Diencephalon (tissue), 1 donor: ENCODE results near the gene THSD8. TPM values are rescaled to one million over a fixed set of nuclear protein-coding genes. Genes with fewer than 3 reads are reported as not detected.

Experiments
- small RNA-seq: library from RNA; depleted of rRNA; stranded (forward); fragments of <200 nt; gene quantifications from one replicate; pipeline ENCODE3, GENCODE V24; 2014
- total RNA-seq: library from RNA; depleted of rRNA; stranded (reverse); fragments of >200 nt; gene quantifications from one replicate; pipeline ENCODE4 v1.2.3, GENCODE V29; 2014

THSD8 gene
- total RNA-seq = not detected

DNA sequence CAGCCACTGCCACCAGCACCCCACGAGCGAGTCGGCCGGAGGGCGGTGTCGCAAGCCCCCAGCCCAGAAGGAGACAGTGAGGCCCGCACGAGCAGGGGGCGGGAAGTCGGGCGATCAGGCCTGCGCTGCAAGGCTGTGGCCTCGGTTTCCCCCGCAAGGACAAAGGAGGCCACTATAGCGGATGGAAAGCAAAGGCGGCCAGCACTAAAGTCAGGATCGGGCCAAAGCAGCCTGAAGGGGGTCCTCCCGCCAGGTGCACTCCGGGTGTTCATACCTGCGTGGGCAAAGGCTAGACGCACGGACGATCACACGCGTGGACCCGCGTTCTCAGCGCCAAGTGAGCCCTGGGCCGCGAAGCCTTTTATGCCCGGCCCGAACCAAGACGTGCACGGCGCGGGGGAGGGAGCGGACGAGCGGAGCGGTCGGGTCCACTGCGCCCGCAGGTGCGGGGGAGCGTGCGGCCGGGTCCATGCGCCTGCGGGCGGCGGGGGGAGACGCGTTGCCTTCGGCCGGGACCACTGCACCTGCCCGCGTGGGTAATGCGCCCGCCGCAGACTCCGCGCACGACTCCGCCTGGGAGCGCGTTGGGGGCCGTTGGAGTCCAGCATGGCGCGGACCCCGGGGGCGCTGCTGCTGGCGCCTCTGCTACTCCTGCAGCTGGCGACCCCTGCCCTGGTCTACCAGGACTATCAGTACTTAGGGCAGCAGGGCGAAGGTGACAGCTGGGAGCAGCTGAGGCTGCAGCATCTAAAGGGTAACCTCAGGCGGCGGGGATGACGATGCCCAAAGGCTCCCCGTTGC is at the start of gene THSD8, which contains the start of gene PRDX2:
THSD8 (plus strand) TSS at position 604 of the 801 bp plus-strand sequence; CDS start at position 607, 3 bp downstream.
PRDX2 (minus strand) TSS at position 335 of the 801 bp plus-strand sequence. CDS start 539 bp downstream, outside the sequence.

DNA sequence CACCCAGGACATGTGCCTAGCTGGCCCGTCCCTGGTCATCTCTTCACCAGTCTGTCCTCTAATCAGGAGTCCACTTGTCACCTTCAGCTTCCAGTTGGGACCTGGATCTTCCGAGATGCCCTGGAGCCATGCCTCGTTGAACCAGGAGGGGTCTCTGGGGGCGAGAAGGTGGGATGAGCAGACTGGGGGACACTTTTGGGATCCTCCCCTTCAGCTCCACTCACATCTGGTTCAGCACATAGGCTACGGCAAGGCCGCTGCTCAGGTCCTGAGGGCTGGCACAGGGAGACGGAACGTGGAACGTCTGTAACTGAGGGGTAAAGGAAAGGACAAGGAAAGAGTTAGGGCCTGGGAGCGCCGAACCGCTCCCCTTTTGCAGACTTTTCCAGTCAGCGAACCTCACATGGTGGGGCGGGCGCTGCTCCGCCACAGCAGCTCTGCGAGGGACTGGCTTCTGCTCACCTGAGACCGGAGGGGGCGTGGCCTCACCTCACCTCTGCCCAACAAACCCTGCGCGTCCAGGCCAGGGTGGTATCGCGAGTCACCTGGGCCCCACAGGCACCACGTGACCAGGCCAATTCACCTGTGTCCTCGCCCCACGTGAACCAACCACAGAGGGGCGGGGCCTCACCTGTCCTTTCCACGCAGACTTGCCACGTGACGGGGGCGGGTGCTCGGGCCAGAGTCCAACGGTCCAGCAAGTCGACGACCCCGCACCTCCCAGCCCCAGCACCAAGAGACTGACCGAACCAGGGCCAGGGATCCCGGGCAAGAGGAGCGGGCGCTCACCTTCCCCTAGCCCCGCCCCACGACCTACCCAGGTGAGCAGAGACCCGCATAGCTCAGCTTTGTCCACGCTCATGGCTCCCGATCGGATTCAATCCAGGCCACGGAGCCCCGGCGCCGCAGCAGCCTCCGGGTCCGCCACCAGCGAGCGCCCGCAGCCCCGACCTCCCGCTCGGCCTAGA is 27.0 kb upstream of the THSD8 start, which contains the start of gene HOOK2:
HOOK2 (minus strand) TSS at position 965 of the 968 bp plus-strand sequence; CDS start at position 862, 103 bp downstream.

DNA sequence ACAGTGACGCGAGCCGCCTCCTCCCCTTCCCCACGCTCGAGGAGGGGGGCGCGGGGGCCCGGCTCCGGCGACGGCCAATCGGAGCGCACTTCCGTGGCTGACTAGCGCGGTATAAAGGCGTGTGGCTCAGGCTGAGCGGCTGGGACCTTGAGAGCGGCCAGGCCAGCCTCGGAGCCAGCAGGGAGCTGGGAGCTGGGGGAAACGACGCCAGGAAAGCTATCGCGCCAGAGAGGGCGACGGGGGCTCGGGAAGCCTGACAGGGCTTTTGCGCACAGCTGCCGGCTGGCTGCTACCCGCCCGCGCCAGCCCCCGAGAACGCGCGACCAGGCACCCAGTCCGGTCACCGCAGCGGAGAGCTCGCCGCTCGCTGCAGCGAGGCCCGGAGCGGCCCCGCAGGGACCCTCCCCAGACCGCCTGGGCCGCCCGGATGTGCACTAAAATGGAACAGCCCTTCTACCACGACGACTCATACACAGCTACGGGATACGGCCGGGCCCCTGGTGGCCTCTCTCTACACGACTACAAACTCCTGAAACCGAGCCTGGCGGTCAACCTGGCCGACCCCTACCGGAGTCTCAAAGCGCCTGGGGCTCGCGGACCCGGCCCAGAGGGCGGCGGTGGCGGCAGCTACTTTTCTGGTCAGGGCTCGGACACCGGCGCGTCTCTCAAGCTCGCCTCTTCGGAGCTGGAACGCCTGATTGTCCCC is 10.4 kb upstream of the THSD8 start, which contains the start of gene JUNB:
JUNB (plus strand) TSS at position 142 of the 706 bp plus-strand sequence; CDS start at position 428, 286 bp downstream.

DNA sequence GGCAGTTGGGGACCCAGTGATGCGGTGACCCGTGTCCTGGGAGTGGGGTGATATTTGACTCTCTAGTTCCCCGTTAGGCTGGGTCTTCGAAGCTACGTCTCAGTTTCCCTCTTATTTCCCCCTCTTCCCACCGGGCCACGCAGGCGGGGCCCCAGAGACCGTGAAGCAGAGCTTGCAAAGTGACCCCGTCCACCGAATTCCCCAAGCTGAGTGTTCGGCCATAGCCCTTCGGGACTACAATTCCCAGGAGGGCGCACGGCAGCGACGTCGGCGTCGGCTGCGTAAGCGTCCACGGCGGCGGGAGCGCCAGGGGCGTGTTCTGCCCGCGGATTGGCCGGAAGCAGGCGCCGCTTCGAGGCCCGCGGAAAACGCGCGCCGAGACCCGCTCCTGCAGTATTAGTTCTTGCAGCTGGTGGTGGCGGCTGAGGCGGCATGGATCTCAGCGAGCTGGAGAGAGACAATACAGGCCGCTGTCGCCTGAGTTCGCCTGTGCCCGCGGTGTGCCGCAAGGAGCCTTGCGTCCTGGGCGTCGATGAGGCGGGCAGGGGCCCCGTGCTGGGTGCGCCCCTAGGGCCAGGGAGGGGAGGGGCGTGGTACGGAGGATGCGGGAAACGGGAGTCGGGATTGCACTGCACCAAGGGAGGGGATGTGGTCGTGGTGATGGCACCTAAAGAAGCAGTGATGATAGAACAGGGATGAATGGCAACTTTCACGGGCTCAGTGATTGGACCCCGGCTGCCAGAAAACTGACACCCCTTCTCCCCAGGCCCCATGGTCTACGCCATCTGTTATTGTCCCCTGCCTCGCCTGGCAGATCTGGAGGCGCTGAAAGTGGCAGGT is 4.6 kb downstream of the THSD8 start, which contains the start of gene RNASEH2A:
RNASEH2A (plus strand) TSS at position 343 of the 840 bp plus-strand sequence; CDS start at position 433, 90 bp downstream.

DNA sequence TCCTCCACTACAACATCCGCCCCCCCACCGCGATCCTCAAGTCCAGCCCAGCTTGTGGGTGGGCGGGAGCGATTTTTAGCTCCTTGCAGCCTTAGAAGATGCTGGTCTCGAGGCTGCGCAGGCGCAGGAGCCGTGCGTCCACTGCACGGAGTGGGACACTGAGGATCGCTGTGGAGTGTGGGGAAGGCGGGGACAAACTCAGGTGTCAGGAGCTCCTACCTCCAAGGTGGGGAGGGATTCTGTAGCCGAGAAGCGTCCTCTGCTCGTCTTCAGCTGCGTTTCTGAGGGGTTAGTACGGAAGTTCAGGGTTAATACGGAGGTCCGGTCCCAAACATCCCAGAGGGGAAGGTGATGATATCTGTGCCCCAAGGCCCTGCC is 32.7 kb downstream of the THSD8 start, which contains the start of gene RTBDN:
RTBDN (minus strand) TSS at position 14 of the 378 bp plus-strand sequence. CDS start 4,600 bp downstream, outside the sequence.

DNA sequence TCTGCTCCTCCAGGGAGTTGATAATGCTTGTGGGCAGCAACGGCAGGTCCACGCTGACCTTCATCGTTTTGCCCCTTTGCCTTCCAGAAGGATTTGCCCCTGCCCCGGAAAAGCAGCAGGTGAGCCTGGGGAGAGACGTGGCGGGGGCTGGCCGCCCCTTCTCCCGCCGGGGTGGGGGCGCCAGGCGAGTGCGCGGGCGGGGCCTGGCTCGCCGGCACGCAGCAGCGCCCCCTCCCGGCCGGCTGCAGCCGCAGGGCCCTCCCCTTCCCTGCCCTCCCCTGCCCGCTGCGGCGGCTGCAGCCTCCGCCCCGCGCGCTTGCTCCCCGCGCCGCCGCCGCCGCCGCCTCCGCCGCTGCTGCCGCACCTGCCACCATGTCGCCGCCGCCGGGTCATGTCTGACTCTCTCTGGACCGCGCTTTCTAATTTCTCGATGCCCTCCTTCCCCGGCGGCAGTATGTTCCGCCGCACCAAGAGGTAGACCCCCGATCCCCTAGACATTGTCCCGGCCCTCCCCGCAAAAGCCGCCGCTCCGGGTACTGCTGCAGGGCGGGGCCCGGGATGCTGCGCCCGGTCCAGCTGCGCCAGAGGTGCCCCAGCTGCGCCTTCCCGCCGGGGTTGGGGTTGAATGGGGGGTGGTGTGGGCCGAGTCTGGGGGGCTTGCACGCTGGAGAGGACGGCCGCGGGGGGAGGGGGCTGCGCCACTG is 36.5 kb downstream of the THSD8 start, which contains the start of gene MAST1:
MAST1 (plus strand) TSS at position 334 of the 704 bp plus-strand sequence; CDS start at position 392, 58 bp downstream.

Small RNA genes within 50 kb of the gene (small RNA-seq; reads per million reads assigned to genes)
- gene MIR5684 = not detected
- 0.08 reads per million for gene MIR6794

Other genes with a start within 250 kb of the THSD8 start
- 12.0 TPM for gene ZNF490, start 191.3 kb upstream of the THSD8 start, total RNA-seq
- 24.9 TPM for gene ZNF791, start 191.1 kb upstream of the THSD8 start, total RNA-seq
- 18.5 TPM for gene MAN2B1, start 135.3 kb upstream of the THSD8 start, total RNA-seq
- gene WDR83, start 135.3 kb upstream of the THSD8 start, total RNA-seq = 12.9 TPM
- gene DHPS, start 120.2 kb upstream of the THSD8 start, total RNA-seq = 63.2 TPM
- not detected for gene GNG14, start 114.1 kb upstream of the THSD8 start, total RNA-seq
- 13.6 TPM for gene FBXW9, start 105.4 kb upstream of the THSD8 start, total RNA-seq
- 137 TPM for gene TNPO2, start 78.1 kb upstream of the THSD8 start, total RNA-seq
- 123 TPM for gene TRIR, start 67.4 kb upstream of the THSD8 start, total RNA-seq
- gene GET3, start 64.6 kb upstream of the THSD8 start, total RNA-seq = 71.5 TPM
- gene BEST2, start 50.3 kb upstream of the THSD8 start, total RNA-seq = not detected
- 22.6 TPM for gene HOOK2, start 26.5 kb upstream of the THSD8 start, total RNA-seq
- 21.7 TPM for gene JUNB, start 10.6 kb upstream of the THSD8 start, total RNA-seq
- gene PRDX2, start 269 bp upstream of the THSD8 start, total RNA-seq = 290 TPM
- 11.3 TPM for gene RNASEH2A, start 4.5 kb downstream of the THSD8 start, total RNA-seq
- gene RTBDN, start 32.5 kb downstream of the THSD8 start, total RNA-seq = 1.8 TPM
- 71.0 TPM for gene MAST1, start 36.4 kb downstream of the THSD8 start, total RNA-seq
- 7.8 TPM for gene DNASE2, start 79.4 kb downstream of the THSD8 start, total RNA-seq
- gene KLF1, start 85.1 kb downstream of the THSD8 start, total RNA-seq = 0.69 TPM
- gene GCDH, start 89.1 kb downstream of the THSD8 start, total RNA-seq = 21.9 TPM
- not detected for gene SYCE2, start 117.2 kb downstream of the THSD8 start, total RNA-seq
- 64.8 TPM for gene FARSA, start 131.6 kb downstream of the THSD8 start, total RNA-seq
- gene CALR, start 136.5 kb downstream of the THSD8 start, total RNA-seq = 382 TPM
- gene RAD23A, start 143.8 kb downstream of the THSD8 start, total RNA-seq = 33.2 TPM
- 19.6 TPM for gene GADD45GIP1, start 155.2 kb downstream of the THSD8 start, total RNA-seq
- not detected for gene DAND5, start 167.5 kb downstream of the THSD8 start, total RNA-seq
- gene NFIX, start 193.4 kb downstream of the THSD8 start, total RNA-seq = 27.9 TPM